Stimulated activated CD4-positive, alpha-beta T cell treated with anti-CD3 and anti-CD28 coated beads, Interleukin-1b, Interleukin-23, amount 100 ng/mL, for 4 hours (primary cell): ENCODE results near the gene SF3B2.
"Not testable (repeated sequence)": the region's sequence is repeated elsewhere in the genome, so short reads cannot be mapped to it uniquely, and the experiment has no call there.

ENCODE experiments used
- DNase-seq, 2 donors: peaks; one replicate each; pipeline ENCODE4 v3.0.0-alpha.2; 2020; ENCODE audit warnings: low read depth in 2 of 2

The SF3B2 gene

GRCh38 chr11:66017321-66017720 lies 34.8 kb upstream of the SF3B2 start:
- peak in 1 of 2 donors; percentile 58 for DNase-seq

- DNase-seq, result no peak
Observed at GRCh38 chr11:66020212-66020611, 32.0 kb upstream of the SF3B2 start.

- no peak for DNase-seq
Observed at GRCh38 chr11:66020618-66021357, 31.4 kb upstream of the SF3B2 start.

- DNase-seq, result peak; percentile 75 to 81
Observed at GRCh38 chr11:66022401-66023185, 29.6 kb upstream of the SF3B2 start.

DNA sequence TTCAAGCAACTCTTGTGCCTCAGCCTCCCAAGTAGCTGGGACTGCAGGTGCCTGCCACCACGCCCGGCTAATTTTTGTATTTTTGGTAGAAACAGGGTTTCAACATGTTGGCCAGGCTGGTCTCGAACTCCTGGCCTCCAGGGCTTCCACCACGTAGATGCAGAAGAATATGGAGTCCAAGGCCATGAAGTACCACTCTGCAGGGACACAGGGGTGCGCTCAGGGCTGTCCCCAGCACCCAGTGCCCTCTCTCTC lies 29.1 kb upstream of the SF3B2 start:
- not testable (repeated sequence) for DNase-seq

- no peak for DNase-seq
Observed at GRCh38 chr11:66026017-66026529, 26.1 kb upstream of the SF3B2 start, which contains the start of gene CATSPER1. TSS of gene CATSPER1 (minus strand) at chr11:66026479. CDS start at chr11:66026379, 100 bp downstream.

DNA sequence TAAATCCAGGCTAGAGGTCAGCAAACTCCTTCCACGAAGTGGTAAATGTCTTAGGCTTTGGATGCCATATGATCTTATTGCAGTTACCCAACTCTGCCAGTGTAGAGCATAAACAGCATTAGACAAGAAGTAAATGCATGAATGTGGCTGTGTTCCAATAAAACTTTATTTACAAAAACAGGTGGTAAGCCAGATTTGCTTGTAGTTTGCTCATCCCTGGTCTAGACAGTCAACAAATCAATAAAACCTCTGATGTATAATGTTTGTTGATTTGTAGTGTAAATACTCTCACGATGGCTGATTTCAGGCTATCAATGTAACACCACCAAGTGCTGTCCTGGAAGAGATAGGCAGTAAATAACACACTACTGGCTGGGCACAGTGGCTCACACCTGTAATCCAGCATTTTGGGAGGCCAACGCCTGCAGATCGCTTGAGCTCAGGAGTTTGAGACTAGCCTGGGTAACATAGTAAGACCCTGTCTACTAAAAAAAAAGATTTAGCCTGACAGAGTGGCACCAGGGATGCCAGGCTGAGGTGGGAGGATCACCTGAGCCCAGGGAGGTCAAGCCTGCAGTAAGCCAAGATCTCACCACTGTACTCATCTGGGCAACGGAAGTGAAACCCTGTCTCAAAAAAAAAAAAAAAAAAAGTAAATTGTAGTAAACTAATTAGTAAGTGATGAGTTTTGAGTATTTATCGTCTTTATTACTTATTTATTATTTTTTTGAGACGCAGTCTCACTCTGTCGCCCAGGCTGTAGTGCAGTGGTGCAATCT lies 19.0 kb upstream of the SF3B2 start:
- no peak for DNase-seq

- DNase-seq, result no peak
Observed at GRCh38 chr11:66035653-66036333, 16.4 kb upstream of the SF3B2 start.

- no peak for DNase-seq
Observed at GRCh38 chr11:66036334-66036710, 15.8 kb upstream of the SF3B2 start.

GRCh38 chr11:66037327-66037726 lies 14.8 kb upstream of the SF3B2 start:
- no peak for DNase-seq

- DNase-seq, result no peak
Observed at GRCh38 chr11:66039765-66040164, 12.4 kb upstream of the SF3B2 start.

GRCh38 chr11:66042227-66042995 lies 9.8 kb upstream of the SF3B2 start:
- DNase-seq, result no peak

GRCh38 chr11:66042996-66043906 lies 8.9 kb upstream of the SF3B2 start:
- DNase-seq, result no peak

- DNase-seq, result no peak
Observed at GRCh38 chr11:66044757-66045156, 7.4 kb upstream of the SF3B2 start.

- peak; percentile 78 to 86 for DNase-seq
Observed at GRCh38 chr11:66045177-66045639, 7.0 kb upstream of the SF3B2 start.

GRCh38 chr11:66046901-66047300 lies 5.3 kb upstream of the SF3B2 start:
- no peak for DNase-seq

DNA sequence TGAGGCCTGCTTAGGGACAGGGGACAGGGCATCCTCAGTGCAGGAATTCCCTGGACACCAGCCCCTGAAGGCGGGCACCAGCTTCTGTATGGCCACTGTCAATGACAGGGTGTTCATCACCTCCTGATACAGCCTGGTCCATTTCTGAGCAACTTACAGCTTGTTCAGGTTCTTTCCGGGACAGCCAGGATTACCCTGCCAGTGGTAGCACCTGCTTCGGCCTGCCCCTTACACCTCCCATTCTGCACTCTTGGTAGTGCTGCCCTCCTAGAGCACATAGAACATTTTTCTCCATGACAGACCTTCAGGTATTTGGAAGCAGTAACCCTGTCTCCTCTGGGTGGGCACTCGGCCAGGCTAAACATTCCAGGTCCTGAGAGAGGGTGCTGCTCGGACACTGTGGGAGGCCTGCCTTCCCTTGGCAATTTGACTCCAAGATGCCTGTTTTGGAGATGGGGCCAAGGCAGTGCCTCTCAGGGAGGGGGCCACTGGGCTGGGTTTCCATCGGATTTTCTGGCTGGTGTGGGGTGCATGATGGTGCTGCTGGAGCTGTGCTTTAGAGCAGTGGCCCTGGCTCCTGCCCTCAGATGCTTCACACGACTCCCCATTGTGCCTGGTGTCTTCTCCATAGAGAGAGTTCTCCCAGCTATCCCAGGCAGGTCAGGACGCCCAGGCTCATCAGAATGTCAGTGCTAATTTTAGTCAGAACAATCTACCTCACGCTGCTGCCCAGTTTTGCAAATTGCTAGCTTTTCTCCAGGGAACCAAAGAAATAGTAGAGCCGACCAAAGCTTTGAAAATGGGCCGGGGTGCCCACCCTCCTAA lies 4.4 kb upstream of the SF3B2 start:
- DNase-seq, result no peak

DNA sequence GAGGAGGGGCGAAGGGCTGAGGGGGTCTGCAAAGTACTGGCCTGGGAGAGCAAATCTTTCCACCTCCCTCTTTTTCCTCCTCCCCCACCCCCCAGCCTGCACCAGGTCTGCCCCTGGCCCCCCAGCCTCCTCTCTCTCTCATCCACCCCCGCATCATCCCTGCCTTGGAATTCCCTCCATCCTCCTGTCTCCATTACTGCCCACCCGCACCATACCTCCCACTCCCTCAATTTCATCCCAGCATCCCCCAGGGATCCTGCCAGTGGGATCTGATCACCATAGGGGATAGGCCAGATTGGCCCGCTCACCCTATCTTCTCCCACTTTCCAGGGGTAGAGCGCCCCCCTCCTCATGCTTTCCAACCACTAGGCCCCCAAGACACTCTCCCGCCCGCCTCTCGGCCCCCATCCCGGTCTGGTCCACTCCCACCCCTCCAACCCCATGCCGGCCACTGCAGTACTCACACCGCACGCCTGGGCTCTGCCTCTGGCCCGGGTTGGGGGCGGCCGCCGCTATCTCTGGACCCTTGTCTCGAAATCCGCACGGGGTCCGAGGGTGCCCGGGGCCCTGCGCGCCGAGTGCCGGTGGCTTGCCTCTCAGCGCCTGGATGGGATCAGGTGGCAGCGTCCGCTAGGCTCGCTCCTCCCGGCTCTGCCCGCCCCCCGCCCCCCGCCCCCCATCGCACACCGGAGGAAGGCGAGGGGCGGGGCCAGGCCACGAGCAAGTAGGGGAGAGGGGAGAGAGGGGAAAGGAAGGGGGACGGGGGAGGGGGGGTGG lies 3.4 kb upstream of the SF3B2 start, which contains the start of gene GAL3ST3:
GAL3ST3 (minus strand) TSS at position 615 of the 777 bp plus-strand sequence. CDS start 3,746 bp downstream, outside the sequence.
- DNase-seq, result no peak
